PC-9 (cell line): ENCODE measurements around the gene SNRPD3.

Experiments
- CTCF ChIP-seq: fragments of 200-600 bp; sonication (generic); conservative IDR thresholded peaks from 2 replicates; pipeline ENCODE4 v1.6.1; 2017; ENCODE audit warnings: mixed run types, antibody characterized with exemption, mild to moderate bottlenecking, moderate library complexity
- EZH2 ChIP-seq: fragments of 200-600 bp; sonication (generic); IDR thresholded peaks from 2 replicates; pipeline ENCODE4 v1.8.0; 2017; ENCODE audit warnings: antibody characterized with exemption, low read depth

DNA sequence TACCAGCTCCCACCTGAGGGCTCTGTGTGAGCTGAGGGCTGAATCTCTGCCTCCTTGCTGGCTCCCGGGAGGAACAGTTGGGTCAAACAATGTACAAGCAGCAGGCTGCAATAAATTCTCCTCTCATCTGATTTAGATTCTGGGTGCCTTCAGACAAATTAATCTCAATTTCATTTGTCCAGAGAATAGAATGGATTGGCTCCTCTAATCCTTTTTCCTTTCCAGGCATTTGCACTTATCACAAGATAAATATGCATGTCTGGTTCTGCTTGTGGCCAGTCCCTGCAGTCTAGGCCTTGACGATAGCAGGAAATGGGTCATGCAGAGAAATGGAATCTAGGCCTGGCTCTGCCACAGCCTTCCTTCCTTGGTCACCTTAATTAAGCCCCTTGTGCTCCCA, 31.9 kb upstream of the SNRPD3 start:
- TF ChIP-seq EZH2 (no peak), CTCF (no peak)
